Esophagus squamous epithelium (tissue), 5 donors: ENCODE measurements around the gene GNPAT. TPM values are rescaled to one million over a fixed set of nuclear protein-coding genes. Genes with fewer than 3 reads are reported as not detected.

Experiments
- DNase-seq: peaks from one replicate; lab custom pipeline; 2025; lab: John Stamatoyannopoulos, UW
- H3K27ac ChIP-seq, 4 donors: fragments of 200-600 bp; sonication (generic); one replicate each; pipeline ENCODE4 v1.5.1; 2016 to 2019; ENCODE audit warnings: mild to moderate bottlenecking in 1 of 4
- H3K27me3 ChIP-seq, 4 donors: fragments of 200-600 bp; sonication (generic); 1 replicate in 3 of 4; 2 replicates in 1 of 4; pipeline versions ENCODE4 v1.5.1 to v1.6.0; 2017 to 2021; ENCODE audit warnings: antibody characterized with exemption in 1 of 4
- H3K36me3 ChIP-seq, 3 donors: fragments of 200-600 bp; sonication (generic); one replicate each; pipeline ENCODE4 v1.5.1; 2016 to 2019
- H3K4me1 ChIP-seq, 3 donors: fragments of 200-600 bp; sonication (generic); one replicate each; pipeline ENCODE4 v1.5.1; 2017 to 2019
- H3K4me3 ChIP-seq, 4 donors: fragments of 200-600 bp; sonication (generic); 1 replicate in 3 of 4; 2 replicates in 1 of 4; pipeline ENCODE4 v1.5.1; 2016 to 2019; ENCODE audit warnings: mild to moderate bottlenecking in 2 of 4, moderate library complexity in 1 of 4
- H3K9me3 ChIP-seq, 3 donors: fragments of 200-600 bp; sonication (generic); one replicate each; pipeline ENCODE4 v1.5.1; 2016 to 2019
- POLR2A ChIP-seq, 4 donors: fragments of 450-650 bp; IDR thresholded peaks; one replicate each; pipeline ENCODE4 v1.6.1; 2017; ENCODE audit warnings: antibody characterized with exemption in 4 of 4, mild to moderate bottlenecking in 4 of 4, moderate library complexity in 3 of 4
- WGBS, 2 donors: methylation state at CpG; one replicate each; pipeline ENCODE4 v1.1.5; 2018; 5-methylcytosine and 5-hydroxymethylcytosine counted together
- intact Hi-C: fragments of 100-400 bp; cut with DNase I; formaldehyde crosslinking; loops from one replicate; pipeline ENCODE4 v1.15.0; 2022
- total RNA-seq, 4 donors: library from RNA; depleted of rRNA; stranded (reverse); fragments of >200 nt; gene quantifications; one replicate each; pipeline ENCODE4 v1.1.0, GENCODE V29; 2016
- TF ChIP-seq, protein P1 (sequence below), 6 experiments: fragments of 450-650 bp in 4 of 6; fragments of 200-600 bp in 2 of 6; sonication (generic) in 2 of 6; IDR thresholded peaks; one replicate each; pipeline ENCODE4 v1.5.1; 2016 to 2019; ENCODE audit warnings: antibody characterized with exemption in 6 of 6, mild to moderate bottlenecking in 4 of 6, moderate library complexity in 4 of 6
- donor health status: DM: yes; HTN: yes; CAD: no.

GNPAT gene
- total RNA-seq, 4 donors from 2014 or later, result 14.9 to 44.0 (median 25.2) TPM

DNA sequence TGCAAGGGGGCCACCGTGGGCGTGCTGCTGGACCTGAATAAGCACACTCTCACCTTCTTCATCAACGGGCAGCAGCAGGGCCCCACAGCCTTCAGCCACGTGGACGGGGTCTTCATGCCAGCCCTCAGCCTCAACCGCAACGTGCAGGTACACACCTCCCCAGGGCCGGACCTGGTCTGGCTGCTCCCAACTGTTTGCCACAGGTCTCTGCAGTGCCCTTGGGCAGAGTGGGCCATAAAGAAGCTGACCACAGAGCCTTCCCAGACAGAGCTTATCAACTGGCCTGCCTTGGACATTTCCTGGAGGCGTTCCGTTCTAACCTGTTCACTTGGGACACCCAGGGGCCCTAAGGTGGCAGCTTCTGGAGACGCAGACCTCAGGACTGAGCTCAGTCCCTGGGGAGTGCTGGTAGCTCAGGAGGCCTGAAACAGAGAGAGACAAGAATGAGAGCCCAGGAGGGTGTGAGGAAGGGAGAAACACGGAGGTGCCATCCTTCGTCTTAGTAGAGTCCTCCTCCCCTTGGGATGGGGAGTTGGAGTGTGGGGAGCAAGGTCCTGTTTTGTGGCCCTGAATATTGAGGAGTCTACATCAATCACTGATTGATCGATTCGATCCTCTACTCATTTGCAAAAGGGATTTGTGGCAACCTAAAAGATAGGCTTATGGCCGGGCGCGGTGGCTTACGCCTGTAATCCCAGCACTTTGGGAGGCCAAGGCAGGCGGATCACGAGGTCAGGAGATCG lies 27.0 kb upstream of the GNPAT start:
- 90 to 93% methylated on average over 10 to 12 of the region's 22 CpGs for WGBS, 2 donors
- intact Hi-C loops, result loop anchor here (10.0 kb wide), 1 partner anchor 299 kb away; no protein-coding TSS in a partner anchor
- Histone ChIP-seq H3K4me3 (no peak overlapping the region), H3K36me3 (no peaks in the 10 kb centered on the region), H3K9me3 (no peaks in the 10 kb centered on the region), H3K27ac (no peak overlapping the region), H3K27me3 (peaks cover 0 to 29% (median 0%) of the 10 kb centered on the region in 4 donors), H3K4me1 (peaks cover 5 to 20% (median 8%) of the 10 kb centered on the region in 3 donors)
- no peak for DNase-seq
- TF ChIP-seq, protein P1, sequence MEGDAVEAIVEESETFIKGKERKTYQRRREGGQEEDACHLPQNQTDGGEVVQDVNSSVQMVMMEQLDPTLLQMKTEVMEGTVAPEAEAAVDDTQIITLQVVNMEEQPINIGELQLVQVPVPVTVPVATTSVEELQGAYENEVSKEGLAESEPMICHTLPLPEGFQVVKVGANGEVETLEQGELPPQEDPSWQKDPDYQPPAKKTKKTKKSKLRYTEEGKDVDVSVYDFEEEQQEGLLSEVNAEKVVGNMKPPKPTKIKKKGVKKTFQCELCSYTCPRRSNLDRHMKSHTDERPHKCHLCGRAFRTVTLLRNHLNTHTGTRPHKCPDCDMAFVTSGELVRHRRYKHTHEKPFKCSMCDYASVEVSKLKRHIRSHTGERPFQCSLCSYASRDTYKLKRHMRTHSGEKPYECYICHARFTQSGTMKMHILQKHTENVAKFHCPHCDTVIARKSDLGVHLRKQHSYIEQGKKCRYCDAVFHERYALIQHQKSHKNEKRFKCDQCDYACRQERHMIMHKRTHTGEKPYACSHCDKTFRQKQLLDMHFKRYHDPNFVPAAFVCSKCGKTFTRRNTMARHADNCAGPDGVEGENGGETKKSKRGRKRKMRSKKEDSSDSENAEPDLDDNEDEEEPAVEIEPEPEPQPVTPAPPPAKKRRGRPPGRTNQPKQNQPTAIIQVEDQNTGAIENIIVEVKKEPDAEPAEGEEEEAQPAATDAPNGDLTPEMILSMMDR (IDR thresholded peaks at IDR 0.05), result no peak
- TF ChIP-seq POLR2A (IDR thresholded peaks at IDR 0.05), result no peak

DNA sequence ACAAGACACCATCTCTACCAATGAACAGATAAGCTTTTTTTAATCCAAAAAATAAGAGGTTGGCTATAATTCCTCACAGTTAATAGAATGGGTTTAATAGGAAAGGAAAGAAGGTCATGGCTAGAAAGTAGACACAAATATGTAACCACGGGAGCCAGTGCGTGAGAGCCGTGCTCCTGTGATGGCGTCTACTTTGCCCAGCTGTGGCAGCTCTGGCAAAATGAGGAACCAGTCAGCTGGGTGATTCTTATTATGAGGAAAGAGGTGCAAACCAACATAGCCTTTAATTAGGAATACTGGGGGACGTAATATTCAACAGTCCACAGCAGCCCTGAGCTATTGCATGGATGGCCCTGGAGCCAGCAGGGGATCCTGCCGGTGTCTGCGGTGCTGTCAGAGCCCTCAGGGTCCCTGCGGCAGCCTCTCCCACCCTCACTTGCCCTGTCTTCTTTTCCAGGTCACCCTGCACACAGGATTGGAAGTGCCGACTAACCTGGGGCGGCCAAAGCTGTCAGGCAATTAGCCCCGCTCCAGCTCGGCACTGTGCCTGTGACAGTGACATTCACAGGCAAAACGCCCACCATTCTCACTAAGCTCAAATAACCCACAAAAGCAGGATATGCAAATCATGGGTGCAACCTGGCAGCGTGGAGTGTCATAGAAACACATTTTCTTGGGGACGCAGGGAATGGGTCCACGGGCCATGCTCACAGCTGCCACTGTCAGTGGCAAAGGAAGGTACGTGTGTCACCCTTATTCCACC lies 25.9 kb upstream of the GNPAT start:
- Histone ChIP-seq H3K27me3 (peaks cover 0 to 29% (median 0%) of the 10 kb centered on the region in 4 donors), H3K4me1 (peaks cover 5 to 20% (median 8%) of the 10 kb centered on the region in 3 donors), H3K36me3 (no peaks in the 10 kb centered on the region), H3K27ac (no peak overlapping the region), H3K4me3 (no peak overlapping the region), H3K9me3 (no peaks in the 10 kb centered on the region)
- DNase-seq, result no peak
- WGBS, 2 donors, result 64 to 80% methylated on average over 8 of the region's 17 CpGs
- intact Hi-C loops, result loop anchor here (10.0 kb wide), 1 partner anchor 300 kb away; no protein-coding TSS in a partner anchor
- no peak for TF ChIP-seq POLR2A (IDR thresholded peaks at IDR 0.05)

DNA sequence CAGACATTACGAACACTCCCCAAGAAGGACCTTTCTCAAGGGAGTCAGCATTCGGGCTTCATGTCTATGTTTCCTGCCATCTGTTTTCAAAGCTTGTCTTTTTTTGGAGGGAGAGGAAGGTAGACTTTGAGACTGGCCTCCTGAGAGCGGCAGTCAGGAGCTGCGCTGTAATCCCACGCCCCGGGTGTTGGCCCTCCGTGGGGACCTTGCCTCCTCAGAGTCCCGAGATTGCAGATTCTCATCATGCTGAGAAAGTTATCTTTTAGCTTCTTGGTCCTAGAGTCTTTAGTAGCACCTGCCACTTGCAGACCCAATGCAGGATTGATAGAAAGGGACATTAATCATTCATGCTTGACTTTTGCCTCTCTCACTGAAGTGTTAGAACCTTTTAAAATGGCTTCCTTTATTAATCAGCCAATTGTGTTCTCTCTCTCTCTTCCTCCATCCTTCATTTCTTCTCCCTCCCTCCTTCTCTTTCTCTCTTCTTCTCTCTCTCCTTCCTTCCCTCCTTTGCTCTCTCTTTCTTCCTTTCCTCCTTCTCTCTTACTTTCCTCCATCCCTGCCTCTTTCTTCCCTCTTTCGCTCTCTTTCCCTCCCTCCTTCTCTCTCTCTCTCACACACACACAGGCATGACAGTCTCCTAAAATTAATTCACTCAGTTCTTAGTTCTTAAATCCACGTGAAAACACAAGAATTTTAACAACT lies 25.2 kb upstream of the GNPAT start:
- peaks cover 5 to 20% (median 8%) of the 10 kb centered on the region in 3 donors for H3K4me1 ChIP-seq
- no peaks in the 10 kb centered on the region for H3K9me3 ChIP-seq
- no peak for DNase-seq
- 64 to 81% methylated on average over 10 of the region's 10 CpGs for WGBS, 2 donors
- TF ChIP-seq, protein P1 (IDR thresholded peaks at IDR 0.05), result no peak
- no peak for TF ChIP-seq POLR2A (IDR thresholded peaks at IDR 0.05)
- H3K36me3 ChIP-seq, result no peaks in the 10 kb centered on the region
- H3K27me3 ChIP-seq, result peaks cover 0 to 29% (median 0%) of the 10 kb centered on the region in 4 donors
- H3K27ac ChIP-seq, result no peak overlapping the region
- no peak overlapping the region for H3K4me3 ChIP-seq
- intact Hi-C loops, result loop anchor here (10.0 kb wide), 1 partner anchor 301 kb away; no protein-coding TSS in a partner anchor

- Histone ChIP-seq H3K36me3 (no peaks in the 10 kb centered on the region), H3K27ac (no peak overlapping the region), H3K4me3 (no peak overlapping the region), H3K4me1 (peaks cover 3 to 13% (median 4%) of the 10 kb centered on the region in 3 donors), H3K27me3 (peaks cover 0 to 29% (median 0%) of the 10 kb centered on the region in 4 donors), H3K9me3 (no peaks in the 10 kb centered on the region)
- 10 to 23% methylated on average over 1 to 4 of the region's 4 CpGs for WGBS, 2 donors
- TF ChIP-seq, protein P1 (IDR thresholded peaks at IDR 0.05), result no peak
- no peak for TF ChIP-seq POLR2A (IDR thresholded peaks at IDR 0.05)
- intact Hi-C loops, result loop anchor here (10.0 kb wide), 1 partner anchor 302 kb away; no protein-coding TSS in a partner anchor
- no peak for DNase-seq
Measured at GRCh38 chr1:231216498-231216897, 24.5 kb upstream of the GNPAT start.

GRCh38 chr1:231217056-231217455 lies 24.0 kb upstream of the GNPAT start:
- no peak for TF ChIP-seq POLR2A (IDR thresholded peaks at IDR 0.05)
- TF ChIP-seq, protein P1 (IDR thresholded peaks at IDR 0.05), result no peak
- Histone ChIP-seq H3K36me3 (peaks cover 0 to 2% (median 0%) of the 10 kb centered on the region in 3 donors), H3K27me3 (peaks cover 0 to 28% (median 0%) of the 10 kb centered on the region in 4 donors), H3K4me1 (peaks cover 0 to 10% (median 3%) of the 10 kb centered on the region in 3 donors), H3K27ac (no peak overlapping the region), H3K4me3 (no peak overlapping the region), H3K9me3 (no peaks in the 10 kb centered on the region)
- WGBS, 2 donors, result 90 to 92% methylated on average over 8 to 9 of the region's 11 CpGs
- DNase-seq, result no peak
- intact Hi-C loops, result loop anchor here (10.0 kb wide), 1 partner anchor 302 kb away; no protein-coding TSS in a partner anchor
